Measurements from ENCODE around the gene BRSK1.

GRCh38 chr19:55309448-55309847, 25.7 kb downstream of the BRSK1 start:
- TF ChIP-seq CTCF (conservative IDR thresholded peaks at IDR 0.05; ENCODE audit: low read length) (no peak), EZH2phosphoT487 (IDR thresholded peaks at IDR 0.05; ENCODE audit: borderline replicate concordance) (no peak)
